ENCODE results near the gene LYL1. TPM values are rescaled to one million over a fixed set of nuclear protein-coding genes. Genes with fewer than 3 reads are reported as not detected.

The LYL1 gene
- total RNA-seq, 2 experiments from 2014 or later, result 66.8 to 72.5 TPM

GRCh38 chr19:13122980-13123957, 20.6 kb upstream of the LYL1 start:
- Histone ChIP-seq H3K4me2 (ENCODE audit: low read length) (no peak overlapping the region), H3K9me2 (ENCODE audit: insufficient read depth, low read length) (no peaks in the 10 kb centered on the region), H3K36me3 (ENCODE audit: insufficient read depth, low read length) (peaks cover 45% of the 10 kb centered on the region; the same call in 1 of the 2 replicates), H3K27ac (ENCODE audit: low read depth, low read length, poor library complexity, severe bottlenecking) (no peak overlapping the region), H2AFZ (ENCODE audit: low read length) (no peak overlapping the region), H3K4me3 (ENCODE audit: low read depth, low read length, poor library complexity, severe bottlenecking) (no peak overlapping the region), H4K20me1 (ENCODE audit: insufficient read depth, low read length) (peaks cover 20% of the 10 kb centered on the region), H3K79me2 (ENCODE audit: insufficient read depth, low read depth, low read length) (peaks cover 49% of the 10 kb centered on the region), H3K9me3 (ENCODE audit: low read length) (no peaks in the 10 kb centered on the region), H3K4me1 (ENCODE audit: insufficient read depth, low read length, poor library complexity, severe bottlenecking) (peaks cover 21% of the 10 kb centered on the region)
- POLR2A ChIA-PET, result interaction anchor here (0.5 to 1.1 kb wide), 2 partner anchors 9 to 18 kb away, joined by 3 read pairs; no protein-coding TSS in a partner anchor
- CTCF ChIA-PET (ENCODE audit: unreplicated experiment), result no interaction called here
- no TSS peak for BruUV-seq (replicated peaks)
- TF ChIP-seq CTCF (conservative IDR thresholded peaks at IDR 0.05; ENCODE audit: low read length), result no peak
- no peak for TF ChIP-seq EZH2phosphoT487 (IDR thresholded peaks at IDR 0.05; ENCODE audit: borderline replicate concordance, low read depth, low read length)
- DNase-seq (ENCODE audit: low spot score), result no peak
- intact Hi-C loops (cut with micrococcal nuclease; ENCODE audit: unreplicated experiment), result no loop called here

GRCh38 chr19:13122275-13122878, 19.7 kb upstream of the LYL1 start:
- ChIA-PET POLR2A (interaction anchor here (1.1 kb wide), 1 partner anchor 10 kb away, joined by 3 read pairs; no protein-coding TSS in a partner anchor), CTCF (ENCODE audit: unreplicated experiment) (no interaction called here)
- H4K20me1 ChIP-seq (ENCODE audit: insufficient read depth, low read length), result peaks cover 20% of the 10 kb centered on the region
- no peak overlapping the region for H2AFZ ChIP-seq (ENCODE audit: low read length)
- H3K4me2 ChIP-seq (ENCODE audit: low read length), result no peak overlapping the region
- no TSS peak for BruUV-seq (replicated peaks)
- no peak overlapping the region for H3K4me3 ChIP-seq (ENCODE audit: low read depth, low read length, poor library complexity, severe bottlenecking)
- no peak for DNase-seq (ENCODE audit: low spot score)
- no peak overlapping the region for H3K27ac ChIP-seq (ENCODE audit: low read depth, low read length, poor library complexity, severe bottlenecking)
- no peaks in the 10 kb centered on the region for H3K9me2 ChIP-seq (ENCODE audit: insufficient read depth, low read length)
- no peak for TF ChIP-seq CTCF (conservative IDR thresholded peaks at IDR 0.05; ENCODE audit: low read length)
- TF ChIP-seq EZH2phosphoT487 (IDR thresholded peaks at IDR 0.05; ENCODE audit: borderline replicate concordance, low read depth, low read length), result no peak
- peaks cover 39% of the 10 kb centered on the region; the same call in 1 of the 2 replicates for H3K36me3 ChIP-seq (ENCODE audit: insufficient read depth, low read length)
- peaks cover 21% of the 10 kb centered on the region for H3K4me1 ChIP-seq (ENCODE audit: insufficient read depth, low read length, poor library complexity, severe bottlenecking)
- H3K79me2 ChIP-seq (ENCODE audit: insufficient read depth, low read depth, low read length), result peaks cover 49% of the 10 kb centered on the region
- no peaks in the 10 kb centered on the region for H3K9me3 ChIP-seq (ENCODE audit: low read length)
- intact Hi-C loops (cut with micrococcal nuclease; ENCODE audit: unreplicated experiment), result no loop called here
